ENCODE measurements around the gene INSYN1.

The INSYN1 gene

DNA sequence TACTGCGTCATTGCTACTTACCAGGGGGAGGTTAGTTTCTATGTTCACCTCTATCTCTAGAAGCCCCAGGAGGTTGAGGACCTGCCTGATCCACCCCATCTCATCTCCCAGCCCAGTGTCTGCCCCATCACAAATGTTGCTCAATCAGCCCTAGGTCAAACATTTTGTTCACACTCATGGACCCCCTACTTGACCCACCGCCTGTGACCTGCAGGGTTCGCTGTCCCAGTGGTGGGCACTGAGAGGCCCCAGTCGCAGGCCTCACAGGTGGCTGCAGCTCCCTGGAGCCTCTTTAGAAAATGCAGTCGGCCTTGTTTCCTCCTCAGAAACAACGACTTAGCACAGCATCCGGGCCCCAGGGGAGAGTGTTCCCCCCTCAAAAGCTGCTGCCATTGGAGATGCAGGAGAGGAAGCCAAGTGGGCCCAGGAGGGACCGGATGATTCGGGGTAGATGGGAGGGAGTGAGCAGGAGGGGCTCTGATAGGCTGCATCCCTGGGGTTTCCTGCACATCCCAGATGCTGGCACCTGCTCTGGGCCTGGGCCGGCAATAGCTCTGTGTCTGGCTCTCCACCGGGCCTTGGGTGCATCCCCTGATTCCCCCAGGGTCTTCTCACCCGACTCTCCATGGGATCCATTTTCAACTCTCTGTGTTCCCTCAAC is 18.4 kb upstream of the INSYN1 start:
- FAIRE-seq (no peak), DNase-seq (ENCODE audit: insufficient read length, low spot score) (no peak)
- TF ChIP-seq, protein P1, sequence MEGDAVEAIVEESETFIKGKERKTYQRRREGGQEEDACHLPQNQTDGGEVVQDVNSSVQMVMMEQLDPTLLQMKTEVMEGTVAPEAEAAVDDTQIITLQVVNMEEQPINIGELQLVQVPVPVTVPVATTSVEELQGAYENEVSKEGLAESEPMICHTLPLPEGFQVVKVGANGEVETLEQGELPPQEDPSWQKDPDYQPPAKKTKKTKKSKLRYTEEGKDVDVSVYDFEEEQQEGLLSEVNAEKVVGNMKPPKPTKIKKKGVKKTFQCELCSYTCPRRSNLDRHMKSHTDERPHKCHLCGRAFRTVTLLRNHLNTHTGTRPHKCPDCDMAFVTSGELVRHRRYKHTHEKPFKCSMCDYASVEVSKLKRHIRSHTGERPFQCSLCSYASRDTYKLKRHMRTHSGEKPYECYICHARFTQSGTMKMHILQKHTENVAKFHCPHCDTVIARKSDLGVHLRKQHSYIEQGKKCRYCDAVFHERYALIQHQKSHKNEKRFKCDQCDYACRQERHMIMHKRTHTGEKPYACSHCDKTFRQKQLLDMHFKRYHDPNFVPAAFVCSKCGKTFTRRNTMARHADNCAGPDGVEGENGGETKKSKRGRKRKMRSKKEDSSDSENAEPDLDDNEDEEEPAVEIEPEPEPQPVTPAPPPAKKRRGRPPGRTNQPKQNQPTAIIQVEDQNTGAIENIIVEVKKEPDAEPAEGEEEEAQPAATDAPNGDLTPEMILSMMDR (IDR thresholded peaks at IDR 0.05; ENCODE audit: insufficient read depth, missing control alignments), result no peak

DNA sequence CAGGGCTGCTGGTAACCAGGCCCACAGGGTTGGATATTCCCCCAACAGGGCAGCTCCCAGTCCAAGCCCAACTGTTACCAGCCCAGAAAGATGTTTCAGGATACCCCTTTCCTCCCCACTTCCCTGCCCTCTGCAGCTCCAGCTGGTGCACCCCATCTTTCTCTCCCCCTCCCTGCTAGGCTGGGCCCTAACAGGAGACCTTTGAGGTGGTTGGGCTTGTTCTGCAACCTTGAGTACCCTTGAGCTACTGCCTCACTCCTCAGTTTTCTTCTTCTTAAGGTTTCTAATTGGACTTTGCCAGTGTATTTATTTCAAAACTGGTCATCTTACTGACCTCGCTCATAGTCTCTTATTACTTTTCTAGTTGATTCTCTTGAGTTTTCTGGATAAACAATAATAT is 16.9 kb upstream of the INSYN1 start:
- DNase-seq (ENCODE audit: insufficient read length, low spot score) (no peak), FAIRE-seq (no peak)
- TF ChIP-seq, protein P1 (IDR thresholded peaks at IDR 0.05; ENCODE audit: insufficient read depth, missing control alignments), result no peak

DNA sequence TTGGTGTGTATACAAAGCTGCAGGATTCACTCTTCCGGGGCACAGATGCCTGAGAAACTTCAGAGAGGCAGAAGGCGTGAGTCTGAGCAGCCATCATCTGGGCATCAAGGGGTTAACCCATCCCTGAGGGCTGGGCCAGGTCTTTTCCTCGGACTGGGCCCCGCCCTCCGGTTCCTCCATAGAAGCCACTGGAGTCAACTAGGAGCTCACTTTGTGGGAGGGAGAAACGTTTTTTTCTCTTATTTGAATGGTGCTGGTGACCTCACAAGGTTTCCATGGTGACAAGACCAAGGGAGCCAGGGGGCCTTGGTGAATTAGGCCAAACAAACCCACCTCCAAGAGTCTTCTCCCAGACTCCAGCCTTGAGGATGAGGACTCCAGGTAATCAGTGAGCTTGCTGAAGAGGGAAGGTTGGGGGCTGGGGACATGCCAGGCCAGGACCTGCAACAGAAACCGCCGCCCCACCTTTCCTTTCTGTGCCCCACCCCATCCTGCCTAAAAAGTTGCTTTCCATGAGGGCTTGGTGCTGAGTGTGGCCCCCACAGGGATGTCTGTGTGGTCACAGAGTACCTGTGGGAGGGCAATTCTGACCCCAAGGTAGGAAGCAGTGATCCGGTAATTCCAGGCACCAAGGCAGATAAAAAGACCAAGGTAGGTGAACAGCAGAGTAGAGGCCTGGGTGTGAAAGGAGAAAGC is 14.8 kb upstream of the INSYN1 start:
- TF ChIP-seq, protein P1 (IDR thresholded peaks at IDR 0.05; ENCODE audit: insufficient read depth, missing control alignments), result no peak
- no peak for DNase-seq (ENCODE audit: insufficient read length, low spot score)
- no peak for FAIRE-seq

DNA sequence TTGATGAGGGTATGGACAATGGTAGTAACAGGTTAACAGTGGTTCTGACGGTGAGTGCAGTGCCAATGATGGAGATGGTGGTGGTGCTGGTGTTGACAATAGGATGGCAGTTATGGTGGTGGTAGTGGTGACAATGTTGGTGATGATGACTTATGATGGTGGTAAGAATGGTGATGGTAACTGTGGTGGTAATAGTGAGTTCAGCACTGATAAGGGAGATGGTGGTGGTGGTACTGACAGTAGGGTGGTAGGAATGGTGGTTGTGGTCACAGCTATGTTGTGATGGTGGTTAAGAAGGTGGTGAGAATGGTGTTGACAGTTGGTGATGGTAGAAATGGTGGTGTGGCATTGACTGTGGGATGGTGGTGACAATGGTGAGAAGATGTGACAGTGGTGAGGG is 13.4 kb upstream of the INSYN1 start:
- FAIRE-seq (no peak), DNase-seq (ENCODE audit: insufficient read length, low spot score) (no peak)
- TF ChIP-seq, protein P1 (IDR thresholded peaks at IDR 0.05; ENCODE audit: insufficient read depth, missing control alignments), result no peak

DNA sequence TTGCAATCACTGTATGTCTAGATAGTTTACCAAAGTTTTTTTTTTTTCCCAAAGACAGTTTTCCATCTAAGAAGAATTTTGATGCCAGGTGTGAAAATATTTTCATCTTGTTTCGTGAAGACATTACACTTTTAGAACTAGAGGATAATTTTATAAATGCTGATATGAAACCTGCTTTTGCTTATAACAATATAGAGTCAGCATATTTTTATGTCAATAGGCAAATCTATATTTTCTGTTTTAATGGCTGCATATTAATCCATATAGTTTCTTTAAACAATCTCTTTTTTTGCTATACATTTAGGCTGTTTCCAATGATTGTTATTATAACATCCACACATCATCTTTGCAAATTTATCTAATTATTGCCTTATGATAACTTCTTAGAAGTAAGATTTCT is 12.6 kb upstream of the INSYN1 start:
- TF ChIP-seq, protein P1 (IDR thresholded peaks at IDR 0.05; ENCODE audit: insufficient read depth, missing control alignments), result no peak
- no peak for DNase-seq (ENCODE audit: insufficient read length, low spot score)
- FAIRE-seq, result no peak

DNA sequence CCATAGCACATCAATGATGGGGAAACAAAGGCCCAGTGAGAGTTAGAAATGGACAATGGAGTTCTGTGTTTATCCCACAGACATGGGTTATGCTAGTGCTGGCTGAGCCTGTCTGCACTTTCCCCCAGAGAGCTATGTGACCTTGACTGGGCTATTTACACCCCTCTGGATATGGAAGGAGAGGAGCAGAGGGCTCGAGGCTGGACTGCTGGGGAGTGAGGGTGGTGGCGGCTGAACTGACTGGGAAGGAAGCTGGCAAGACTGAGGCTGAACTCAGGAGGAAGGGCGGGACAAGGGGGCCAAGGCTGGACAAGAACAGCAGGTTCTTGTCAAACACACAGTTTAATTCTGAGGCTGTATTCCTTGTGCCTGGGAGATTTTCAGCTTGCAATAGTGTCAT is 10.8 kb upstream of the INSYN1 start:
- FAIRE-seq (no peak), DNase-seq (ENCODE audit: insufficient read length, low spot score) (no peak)
- TF ChIP-seq, protein P1 (IDR thresholded peaks at IDR 0.05; ENCODE audit: insufficient read depth, missing control alignments), result no peak
